ENCODE data around the gene PIP4K2A.

The PIP4K2A gene

GRCh38 chr10:22677333-22677732 lies 37.0 kb downstream of the PIP4K2A start:
- no peak for TF ChIP-seq ZFX (IDR thresholded peaks at IDR 0.05; ENCODE audit: borderline replicate concordance)
- no peak for TF ChIP-seq CTCF (IDR thresholded peaks at IDR 0.05)
- H3K27ac ChIP-seq: no peak overlapping the region

- TF ChIP-seq ZFX (IDR thresholded peaks at IDR 0.05; ENCODE audit: borderline replicate concordance) (no peak), CTCF (IDR thresholded peaks at IDR 0.05) (no peak)
- H3K27ac ChIP-seq: no peak overlapping the region
Measured at GRCh38 chr10:22676435-22676834, 37.9 kb downstream of the PIP4K2A start.

- no peak overlapping the region for H3K27ac ChIP-seq
- no peak for TF ChIP-seq ZFX (IDR thresholded peaks at IDR 0.05; ENCODE audit: borderline replicate concordance)
- no peak for TF ChIP-seq CTCF (IDR thresholded peaks at IDR 0.05)
Measured at GRCh38 chr10:22674573-22674930, 39.8 kb downstream of the PIP4K2A start.

- no peak overlapping the region for H3K27ac ChIP-seq
- no peak for TF ChIP-seq ZFX (IDR thresholded peaks at IDR 0.05; ENCODE audit: borderline replicate concordance)
- TF ChIP-seq CTCF (IDR thresholded peaks at IDR 0.05): no peak
Measured at GRCh38 chr10:22673785-22674572, 40.4 kb downstream of the PIP4K2A start.

GRCh38 chr10:22673091-22673392 lies 41.3 kb downstream of the PIP4K2A start:
- no peak overlapping the region for H3K27ac ChIP-seq
- no peak for TF ChIP-seq ZFX (IDR thresholded peaks at IDR 0.05; ENCODE audit: borderline replicate concordance)

- TF ChIP-seq ZFX (IDR thresholded peaks at IDR 0.05; ENCODE audit: borderline replicate concordance): no peak
- H3K27ac ChIP-seq: no peak overlapping the region
Measured at GRCh38 chr10:22672319-22673090, 41.9 kb downstream of the PIP4K2A start.

- no peak overlapping the region for H3K27ac ChIP-seq
- TF ChIP-seq CTCF (IDR thresholded peaks at IDR 0.05): no peak
- TF ChIP-seq ZFX (IDR thresholded peaks at IDR 0.05; ENCODE audit: borderline replicate concordance): no peak
Measured at GRCh38 chr10:22670788-22671187, 43.6 kb downstream of the PIP4K2A start.

- TF ChIP-seq ZFX (IDR thresholded peaks at IDR 0.05; ENCODE audit: borderline replicate concordance): no peak
- TF ChIP-seq CTCF (IDR thresholded peaks at IDR 0.05): no peak
- no peak overlapping the region for H3K27ac ChIP-seq
Measured at GRCh38 chr10:22669163-22669711, 45.1 kb downstream of the PIP4K2A start.

Measured in 22Rv1 (cell line).